SK-N-SH (cell line): Measurements from ENCODE around the gene KTN1.

Experiments
- CTCF ChIP-seq: fragments of 200-600 bp; sonication (generic); IDR thresholded peaks from 2 replicates; pipeline ENCODE4 v1.6.1; 2017; ENCODE audit warnings: antibody characterized with exemption, mild to moderate bottlenecking, moderate library complexity
- EP300 ChIP-seq, 2 experiments: IDR thresholded peaks; 2 replicates each; pipeline versions ENCODE4 v1.4.0 to v1.6.1; 2012; ENCODE audit warnings: borderline replicate concordance in 1 of 2, low read depth in 1 of 2, low read length in 1 of 2
- EZH2phosphoT487 ChIP-seq: fragments of 200-600 bp; sonication (generic); IDR thresholded peaks from 2 replicates; pipeline ENCODE4 v1.6.1; 2017; ENCODE audit warnings: low read depth, mixed run types, mild to moderate bottlenecking, antibody characterized with exemption, moderate library complexity, borderline replicate concordance
- JUND ChIP-seq: IDR thresholded peaks from 2 replicates; pipeline ENCODE4 v1.4.0; 2012
- MAX ChIP-seq: IDR thresholded peaks from 2 replicates; pipeline ENCODE4 v1.4.0; 2012; ENCODE audit warnings: low read depth
- RAD21 ChIP-seq: IDR thresholded peaks from 2 replicates; pipeline ENCODE4 v1.6.1; 2012; ENCODE audit warnings: mild to moderate bottlenecking, low read length
- RFX5 ChIP-seq: IDR thresholded peaks from 2 replicates; pipeline ENCODE4 v1.6.1; 2012; ENCODE audit warnings: mild to moderate bottlenecking, improper control_type of control experiment, low read length
- TAF1 ChIP-seq: IDR thresholded peaks from 2 replicates; pipeline ENCODE4 v1.6.1; 2012; ENCODE audit warnings: low read depth, mild to moderate bottlenecking, low read length, moderate library complexity, borderline replicate concordance
- YY1 ChIP-seq: IDR thresholded peaks from 2 replicates; pipeline ENCODE4 v1.4.0; 2012; ENCODE audit warnings: low read depth, mild to moderate bottlenecking

GRCh38 chr14:55587847-55588246 is 7.8 kb downstream of the KTN1 start:
- TF ChIP-seq JUND (no peak), EZH2phosphoT487 (no peak), RFX5 (no peak), TAF1 (no peak), MAX (no peak), RAD21 (no peak), YY1 (no peak), CTCF (no peak), EP300 (IDR thresholded peaks at IDR 0.05; ENCODE audit: borderline replicate concordance in 1 of 2, low read depth in 1 of 2, low read length in 1 of 2) (no peak)
